OCI-LY3 (cell line): ENCODE measurements around the gene PCNX3.
A peak's percentile ranks its signal among the peaks of the same experiment; 100 is the strongest.

ENCODE experiments used
- H2AFZ ChIP-seq: fragments of 200-600, 300-600 bp; shearing (Covaris generic); 2 replicates; pipeline ENCODE4 v1.6.0; 2014; ENCODE audit warnings: antibody characterized with exemption, low read depth, low read length
- H3K27ac ChIP-seq: fragments of 200-600, 300-600 bp; sonication (generic); 2 replicates; pipeline ENCODE4 v1.5.1; 2014; ENCODE audit warnings: mild to moderate bottlenecking, low read length, moderate library complexity, mixed read lengths
- H3K27me3 ChIP-seq: fragments of 200-600, 300-600 bp; sonication (generic); 2 replicates; pipeline ENCODE4 v1.6.1; 2014; ENCODE audit warnings: low read depth, low read length, mixed read lengths
- H3K36me3 ChIP-seq: fragments of 200-600, 300-600 bp; sonication (generic); replicated peaks from 2 replicates; pipeline ENCODE3; 2014; ENCODE audit warnings: low read depth, low read length, mixed read lengths
- H3K4me1 ChIP-seq: fragments of 300-600, 200-600 bp; sonication (generic); 2 replicates; pipeline ENCODE4 v1.6.1; 2014; ENCODE audit warnings: low read length, mixed read lengths
- H3K4me2 ChIP-seq: fragments of 200-600, 300-600 bp; sonication (generic); 2 replicates; pipeline ENCODE4 v1.6.1; 2014; ENCODE audit warnings: low read length, mixed read lengths
- H3K4me3 ChIP-seq: fragments of 300-600, 200-600 bp; sonication (generic); 2 replicates; pipeline ENCODE4 v1.5.1; 2014; ENCODE audit warnings: antibody characterized with exemption, mild to moderate bottlenecking, low read length, moderate library complexity
- H3K79me2 ChIP-seq: fragments of 300-600, 200-600 bp; shearing (Covaris generic); 2 replicates; pipeline ENCODE4 v1.6.1; 2014; ENCODE audit warnings: mild to moderate bottlenecking, low read length, mixed read lengths
- H3K9ac ChIP-seq: fragments of 300-600, 200-600 bp; shearing (Covaris generic); 2 replicates; pipeline ENCODE4 v1.6.0; 2014; ENCODE audit warnings: mild to moderate bottlenecking, low read length, moderate library complexity
- H3K9me3 ChIP-seq: fragments of 200-600, 300-600 bp; shearing (Covaris generic); 2 replicates; pipeline ENCODE4 v1.6.1; 2014; ENCODE audit warnings: low read length, mixed read lengths; ENCODE audit not compliant: insufficient read depth
- H4K20me1 ChIP-seq: fragments of 200-600, 300-600 bp; sonication (generic); 2 replicates; pipeline ENCODE4 v1.6.1; 2016; ENCODE audit warnings: low read length, mixed read lengths; ENCODE audit not compliant: insufficient read depth
- CTCF ChIP-seq: fragments of 200-600, 300-600 bp; sonication (generic); IDR thresholded peaks from 2 replicates; pipeline ENCODE4 v1.5.1; 2014; ENCODE audit warnings: antibody characterized with exemption, low read length, low read depth
- EZH2phosphoT487 ChIP-seq: fragments of 200-600 bp; shearing (Covaris generic); IDR thresholded peaks from 2 replicates; pipeline ENCODE4 v1.6.1; 2018; ENCODE audit warnings: antibody characterized with exemption, mixed run types, low read depth

PCNX3 gene

GRCh38 chr11:65651589-65652510 lies 36.3 kb downstream of the PCNX3 start:
- Histone ChIP-seq H3K9me3 (no peaks in the 10 kb centered on the region), H2AFZ (no peak overlapping the region), H3K79me2 (no peaks in the 10 kb centered on the region), H3K27ac (peak overlapping the region; percentile 80), H3K36me3 (peaks cover 57% of the 10 kb centered on the region), H4K20me1 (peaks cover 6% of the 10 kb centered on the region), H3K4me1 (peaks cover 15% of the 10 kb centered on the region), H3K9ac (peak overlapping the region; percentile 82), H3K27me3 (no peaks in the 10 kb centered on the region), H3K4me3 (peak overlapping the region; percentile 79), H3K4me2 (peak overlapping the region; percentile 84)
- TF ChIP-seq EZH2phosphoT487 = no peak
- no peak for TF ChIP-seq CTCF

GRCh38 chr11:65652511-65653228 lies 37.1 kb downstream of the PCNX3 start:
- Histone ChIP-seq H3K9me3 (no peaks in the 10 kb centered on the region), H3K79me2 (no peaks in the 10 kb centered on the region), H3K27ac (peak overlapping the region; percentile 80), H3K36me3 (peaks cover 63% of the 10 kb centered on the region), H2AFZ (no peak overlapping the region; the same call in 1 of the 2 replicates), H3K9ac (peak overlapping the region; percentile 82), H4K20me1 (peaks cover 6% of the 10 kb centered on the region), H3K4me1 (peaks cover 15% of the 10 kb centered on the region), H3K4me3 (peak overlapping the region; percentile 79), H3K27me3 (no peaks in the 10 kb centered on the region), H3K4me2 (peak overlapping the region; percentile 84)
- TF ChIP-seq CTCF = no peak
- no peak for TF ChIP-seq EZH2phosphoT487

GRCh38 chr11:65653229-65654225 lies 38.0 kb downstream of the PCNX3 start:
- TF ChIP-seq CTCF = no peak
- no peak for TF ChIP-seq EZH2phosphoT487
- Histone ChIP-seq H3K4me3 (peak overlapping the region; percentile 79), H3K9me3 (no peaks in the 10 kb centered on the region), H3K27ac (peak overlapping the region; percentile 80), H3K27me3 (no peaks in the 10 kb centered on the region), H3K4me1 (peaks cover 15% of the 10 kb centered on the region), H4K20me1 (peaks cover 6% of the 10 kb centered on the region), H3K36me3 (peaks cover 68% of the 10 kb centered on the region), H2AFZ (no peak overlapping the region), H3K9ac (peak overlapping the region; percentile 82), H3K4me2 (peak overlapping the region; percentile 84), H3K79me2 (no peaks in the 10 kb centered on the region)
